NB4 (cell line): ENCODE measurements around the gene RSAD1.
A peak's percentile ranks its signal among the peaks of the same experiment; 100 is the strongest.
"Not testable (repeated sequence)": the region's sequence is repeated elsewhere in the genome, so short reads cannot be mapped to it uniquely, and the experiment has no call there.

Experiments
- DNase-seq: peaks from one replicate; pipeline ENCODE4 v3.0.0; 2010; ENCODE audit warnings: low read depth
- H3K4me3 ChIP-seq: one replicate; pipeline ENCODE4 v1.5.1; 2011; ENCODE audit warnings: mild to moderate bottlenecking, low read depth, low read length, moderate library complexity
- MYC ChIP-seq: IDR thresholded peaks from 2 replicates; pipeline ENCODE4 v1.6.1; 2011; ENCODE audit warnings: low read depth, low read length
- POLR2A ChIP-seq: IDR thresholded peaks from 2 replicates; pipeline ENCODE4 v1.6.1; 2011; ENCODE audit warnings: mild to moderate bottlenecking; ENCODE audit not compliant: insufficient read length; ENCODE audit errors: extremely low read depth
- TF ChIP-seq, protein P1 (sequence below): IDR thresholded peaks from one replicate; pipeline ENCODE4 v1.5.1; 2012; ENCODE audit warnings: low read depth, low read length
- TF ChIP-seq, protein P2 (sequence below): IDR thresholded peaks from 2 replicates; pipeline ENCODE4 v1.6.1; 2011; ENCODE audit warnings: low read depth, low read length

The RSAD1 gene

DNA sequence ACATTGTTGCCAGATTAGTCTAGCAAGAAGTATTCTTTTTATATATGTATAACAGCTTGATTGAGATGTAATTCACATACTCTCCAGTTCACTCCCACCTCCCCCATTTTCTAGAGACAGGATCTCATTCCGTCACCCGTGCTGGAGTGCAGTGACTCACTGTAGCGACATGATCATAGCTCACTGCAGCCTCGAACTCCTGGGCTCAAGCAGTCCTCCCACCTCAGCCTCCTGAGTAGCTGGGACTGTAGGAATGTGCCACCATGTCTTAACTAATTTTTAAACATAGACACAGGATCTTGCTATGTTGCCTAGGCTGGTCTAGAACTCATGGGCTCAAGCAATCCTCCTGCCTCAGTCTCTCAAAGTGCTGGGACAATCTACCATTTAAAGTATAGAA is 3.3 kb upstream of the RSAD1 start:
- DNase-seq, result no peak
- TF ChIP-seq, protein P1, sequence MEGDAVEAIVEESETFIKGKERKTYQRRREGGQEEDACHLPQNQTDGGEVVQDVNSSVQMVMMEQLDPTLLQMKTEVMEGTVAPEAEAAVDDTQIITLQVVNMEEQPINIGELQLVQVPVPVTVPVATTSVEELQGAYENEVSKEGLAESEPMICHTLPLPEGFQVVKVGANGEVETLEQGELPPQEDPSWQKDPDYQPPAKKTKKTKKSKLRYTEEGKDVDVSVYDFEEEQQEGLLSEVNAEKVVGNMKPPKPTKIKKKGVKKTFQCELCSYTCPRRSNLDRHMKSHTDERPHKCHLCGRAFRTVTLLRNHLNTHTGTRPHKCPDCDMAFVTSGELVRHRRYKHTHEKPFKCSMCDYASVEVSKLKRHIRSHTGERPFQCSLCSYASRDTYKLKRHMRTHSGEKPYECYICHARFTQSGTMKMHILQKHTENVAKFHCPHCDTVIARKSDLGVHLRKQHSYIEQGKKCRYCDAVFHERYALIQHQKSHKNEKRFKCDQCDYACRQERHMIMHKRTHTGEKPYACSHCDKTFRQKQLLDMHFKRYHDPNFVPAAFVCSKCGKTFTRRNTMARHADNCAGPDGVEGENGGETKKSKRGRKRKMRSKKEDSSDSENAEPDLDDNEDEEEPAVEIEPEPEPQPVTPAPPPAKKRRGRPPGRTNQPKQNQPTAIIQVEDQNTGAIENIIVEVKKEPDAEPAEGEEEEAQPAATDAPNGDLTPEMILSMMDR, result no peak
- TF ChIP-seq MYC (no peak), POLR2A (no peak)
- TF ChIP-seq, protein P2, sequence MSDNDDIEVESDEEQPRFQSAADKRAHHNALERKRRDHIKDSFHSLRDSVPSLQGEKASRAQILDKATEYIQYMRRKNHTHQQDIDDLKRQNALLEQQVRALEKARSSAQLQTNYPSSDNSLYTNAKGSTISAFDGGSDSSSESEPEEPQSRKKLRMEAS, result no peak
- no peak overlapping the region for H3K4me3 ChIP-seq

DNA sequence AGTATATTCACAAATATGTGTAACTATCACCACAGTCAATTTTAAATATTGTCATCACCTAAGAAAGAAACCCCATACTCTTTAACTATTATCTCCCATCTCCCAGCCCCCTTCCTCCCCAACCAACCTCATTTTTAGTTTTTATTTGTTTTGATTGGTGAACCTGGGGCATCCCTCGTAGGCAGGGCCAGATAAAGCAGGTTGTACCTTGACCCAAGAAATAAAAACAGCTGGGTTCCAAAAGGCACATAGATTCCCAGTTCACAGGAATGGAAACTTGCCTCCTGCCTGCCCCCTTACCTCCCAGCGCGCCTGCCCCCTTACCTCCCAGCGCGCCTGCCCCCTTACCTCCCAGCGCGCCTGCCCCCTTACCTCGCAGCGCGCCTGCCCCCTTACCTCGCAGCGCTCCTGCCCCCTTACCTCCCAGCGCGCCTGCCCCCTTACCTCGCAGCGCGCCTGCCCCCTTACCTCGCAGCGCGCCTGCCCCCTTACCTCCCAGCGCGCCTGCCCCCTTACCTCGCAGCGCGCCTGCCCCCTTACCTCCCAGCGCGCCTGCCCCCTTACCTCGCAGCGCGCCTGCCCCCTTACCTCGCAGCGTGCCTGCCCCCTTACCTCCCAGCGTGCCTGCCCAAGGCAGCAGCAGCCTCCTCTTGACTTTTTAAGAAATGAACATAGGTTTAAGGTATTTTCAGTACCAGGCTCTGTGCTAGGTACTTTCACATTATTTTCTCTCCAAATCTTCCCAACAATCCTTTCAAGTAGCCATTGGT is 2.7 kb upstream of the RSAD1 start:
- DNase-seq, H3K4me3 ChIP-seq: not testable (repeated sequence)

DNA sequence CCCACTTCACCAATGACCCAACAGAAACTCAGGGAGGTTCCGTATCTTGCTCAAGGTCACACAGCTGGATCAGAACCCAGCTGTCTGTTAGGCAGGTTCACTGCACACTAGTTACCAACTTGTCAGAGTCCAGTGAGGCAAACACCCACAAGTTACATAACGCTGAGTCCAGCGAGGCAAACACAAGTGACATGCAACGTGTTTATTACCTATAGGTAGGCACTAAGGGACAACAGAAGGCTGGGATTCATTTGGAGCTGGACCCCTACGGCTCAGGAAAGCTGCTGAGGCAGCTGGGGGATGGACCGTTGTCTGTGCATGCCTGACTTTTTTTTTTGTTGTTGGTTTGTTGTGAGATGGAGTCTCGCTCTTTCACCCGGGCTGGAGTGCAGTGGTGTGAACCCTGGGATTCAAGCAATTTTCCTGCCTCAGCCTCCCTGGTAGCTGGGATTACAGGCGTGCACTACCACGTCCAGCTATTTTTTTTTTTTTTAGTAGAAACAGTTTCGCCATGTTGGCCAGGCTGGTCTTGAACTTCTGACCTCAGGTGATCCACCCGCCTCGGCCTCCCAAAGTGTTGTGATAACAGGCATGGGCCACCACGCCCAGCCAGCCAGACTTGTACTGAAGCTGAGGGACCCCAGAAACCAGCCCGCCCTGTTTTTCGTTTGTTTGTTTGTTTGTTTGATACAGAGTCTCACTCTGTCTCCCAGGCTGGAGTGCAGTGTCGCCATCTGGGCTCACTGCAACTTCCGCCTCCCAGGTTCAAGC is 1.9 kb upstream of the RSAD1 start:
- no peak for DNase-seq
- H3K4me3 ChIP-seq, result no peak overlapping the region
- TF ChIP-seq MYC (no peak), POLR2A (no peak)
- TF ChIP-seq, protein P1, result no peak
- TF ChIP-seq, protein P2, result no peak

DNA sequence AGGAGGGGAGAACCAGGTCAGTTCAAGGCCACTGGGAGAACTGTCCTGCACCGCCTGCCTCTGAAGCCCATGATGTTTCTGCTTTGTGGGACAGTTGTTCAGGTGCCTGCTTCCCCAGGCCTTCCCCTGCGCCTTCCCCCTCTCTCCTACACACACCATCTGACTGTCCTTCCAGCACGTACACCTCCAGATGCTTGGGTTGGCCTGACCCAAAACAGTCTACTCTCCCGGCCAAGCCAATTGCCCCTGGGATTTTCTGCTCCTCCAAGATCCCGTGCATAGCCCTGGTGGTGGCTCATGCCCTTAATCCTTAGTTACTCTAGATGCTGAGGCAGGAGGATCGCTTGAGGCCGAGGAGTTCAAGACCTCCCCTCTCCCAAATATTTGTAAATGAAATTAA is 684 bp upstream of the RSAD1 start:
- DNase-seq, result no peak
- H3K4me3 ChIP-seq, result peak overlapping the region; percentile 59
- TF ChIP-seq POLR2A (no peak), MYC (no peak)
- TF ChIP-seq, protein P1, result no peak
- TF ChIP-seq, protein P2, result no peak

DNA sequence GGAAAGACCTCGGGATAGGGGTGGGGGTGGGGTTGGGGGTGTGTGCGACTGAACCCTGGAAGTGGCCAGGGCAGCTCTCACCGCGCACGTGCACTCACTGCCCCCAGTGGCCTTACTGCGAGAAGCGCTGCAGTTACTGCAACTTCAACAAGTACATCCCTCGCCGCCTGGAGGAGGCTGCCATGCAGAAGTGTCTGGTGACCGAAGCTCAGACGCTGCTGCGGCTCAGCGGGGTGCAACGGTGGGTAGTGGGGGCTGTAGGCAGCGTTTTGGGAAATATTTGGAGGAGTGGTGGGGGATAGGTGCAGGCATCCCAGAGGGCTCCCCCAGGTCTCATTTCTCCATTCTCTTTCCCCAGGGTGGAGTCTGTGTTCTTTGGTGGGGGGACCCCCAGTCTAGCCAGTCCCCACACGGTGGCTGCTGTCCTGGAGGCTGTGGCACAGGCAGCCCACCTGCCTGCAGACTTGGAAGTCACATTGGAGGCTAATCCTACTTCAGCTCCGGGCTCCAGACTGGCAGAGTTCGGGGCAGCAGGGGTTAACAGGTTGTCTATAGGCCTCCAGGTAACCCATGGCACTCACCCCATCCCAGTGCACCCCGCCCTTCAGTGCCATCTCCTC is 972 bp downstream of the RSAD1 start:
- peak; percentile 90 for DNase-seq
- H3K4me3 ChIP-seq, result peak overlapping the region; percentile 85
- TF ChIP-seq, protein P1, result peak; percentile 57
- TF ChIP-seq MYC, result peak; percentile 92
- TF ChIP-seq POLR2A, result no peak
- TF ChIP-seq, protein P2, result peak; percentile 95

DNA sequence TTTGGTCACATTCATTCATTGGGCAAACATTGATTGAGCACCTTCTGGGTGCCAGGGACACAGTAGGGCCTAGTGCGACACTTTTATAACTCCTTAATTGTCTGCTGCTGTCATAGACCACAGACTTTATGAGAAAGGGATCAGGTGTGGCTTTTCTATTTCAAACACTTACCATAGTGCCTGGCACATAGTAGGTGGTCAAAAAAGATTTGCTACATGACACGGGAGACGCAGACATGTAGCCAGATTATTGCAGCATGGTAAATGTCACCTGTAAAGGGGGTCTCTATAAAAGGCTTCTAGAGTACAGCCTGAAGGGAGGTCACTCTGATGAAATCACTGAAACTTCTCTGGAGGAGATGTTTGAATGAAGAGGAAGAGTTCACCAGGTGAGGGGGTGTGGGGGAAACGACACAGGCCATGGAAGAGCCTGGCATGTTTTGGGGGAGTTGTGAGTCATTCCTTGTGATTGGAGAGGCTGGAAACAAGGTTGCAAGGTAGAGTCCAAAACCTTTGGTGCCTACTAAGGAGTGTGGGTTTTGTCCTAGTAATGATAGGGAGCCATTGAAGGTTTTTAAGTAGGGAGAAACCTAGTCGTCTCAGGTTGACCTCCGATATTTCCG is 1.6 kb downstream of the RSAD1 start:
- no peak for DNase-seq

More for the DNA sequence above, 1.6 kb downstream of the RSAD1 start:
- TF ChIP-seq, protein P1, result no peak
- TF ChIP-seq POLR2A (no peak), MYC (no peak)
- TF ChIP-seq, protein P2, result no peak
- peak overlapping the region; percentile 85 for H3K4me3 ChIP-seq
